CD14-positive monocyte (primary cell): ENCODE measurements around the gene MAP2K1. TPM values are rescaled to one million over a fixed set of nuclear protein-coding genes. Genes with fewer than 3 reads are reported as not detected.

ENCODE experiments used
- DNase-seq, 3 donors: peaks; one replicate each; pipeline ENCODE4 v3.0.0-alpha.2; 2011 to 2022
- H2AFZ ChIP-seq: 2 replicates; pipeline ENCODE4 v1.6.0; 2012; ENCODE audit warnings: mild to moderate bottlenecking, low read depth, low read length, inconsistent platforms; ENCODE audit not compliant: insufficient read depth, poor library complexity, severe bottlenecking
- H3K27ac ChIP-seq, 2 donors: 1 replicate in 1 of 2; 2 replicates in 1 of 2; pipeline ENCODE4 v1.5.1; 2012 to 2013; ENCODE audit warnings: low read length in 2 of 2, control low read depth in 1 of 2, inconsistent platforms in 1 of 2, low read depth in 1 of 2, mild to moderate bottlenecking in 1 of 2
- H3K27me3 ChIP-seq, 2 donors: one replicate each; pipeline versions ENCODE4 v1.6.0 to v1.6.1; 2011 to 2013; ENCODE audit warnings: low read length in 2 of 2; ENCODE audit not compliant: control insufficient read depth in 2 of 2, insufficient read depth in 2 of 2
- H3K36me3 ChIP-seq, 2 donors: replicated peaks in 1 of 2; 1 replicate in 1 of 2; 2 replicates in 1 of 2; pipeline versions ENCODE4 v1.5.1 to v1.6.1; 2012 to 2013; ENCODE audit warnings: low read length in 2 of 2, control low read depth in 1 of 2, inconsistent platforms in 1 of 2, mild to moderate bottlenecking in 1 of 2; ENCODE audit not compliant: insufficient read depth in 2 of 2, control insufficient read depth in 1 of 2
- H3K4me1 ChIP-seq, 2 donors: 1 replicate in 1 of 2; 2 replicates in 1 of 2; pipeline versions ENCODE4 v1.5.1 to v1.6.1; 2012 to 2013; ENCODE audit warnings: low read length in 2 of 2, control low read depth in 1 of 2, inconsistent platforms in 1 of 2, mild to moderate bottlenecking in 1 of 2, moderate library complexity in 1 of 2; ENCODE audit not compliant: insufficient read depth in 2 of 2, control insufficient read depth in 1 of 2
- H3K4me2 ChIP-seq: replicated peaks from 2 replicates; pipeline ENCODE3; 2012; ENCODE audit warnings: low read length, moderate library complexity, mild to moderate bottlenecking; ENCODE audit not compliant: poor library complexity, severe bottlenecking; ENCODE audit errors: extremely low read depth
- H3K4me3 ChIP-seq, 3 experiments: fragments of 200-600 bp in 1 of 3; sonication (generic) in 1 of 3; replicated peaks in 1 of 3; 1 replicate in 2 of 3; 2 replicates in 1 of 3; pipeline ENCODE4 v1.5.1; 2011 to 2013; ENCODE audit warnings: low read length in 3 of 3, mild to moderate bottlenecking in 3 of 3, control low read depth in 2 of 3, low read depth in 2 of 3, inconsistent platforms in 1 of 3, moderate library complexity in 1 of 3
- H3K79me2 ChIP-seq: 2 replicates; pipeline ENCODE4 v1.6.0; 2012; ENCODE audit warnings: mild to moderate bottlenecking, control low read depth, inconsistent platforms, low read length, moderate library complexity; ENCODE audit not compliant: insufficient read depth
- H3K9ac ChIP-seq: 2 replicates; pipeline ENCODE4 v1.6.0; 2017; ENCODE audit warnings: low read length, mild to moderate bottlenecking; ENCODE audit not compliant: insufficient read depth, poor library complexity, severe bottlenecking
- H3K9me3 ChIP-seq, 2 donors: replicated peaks in 1 of 2; 1 replicate in 1 of 2; 2 replicates in 1 of 2; pipeline versions ENCODE4 v1.5.1 to v1.6.1; 2012 to 2013; ENCODE audit warnings: low read length in 2 of 2, control low read depth in 1 of 2; ENCODE audit not compliant: control insufficient read depth in 1 of 2, insufficient read depth in 1 of 2
- H4K20me1 ChIP-seq: 2 replicates; pipeline ENCODE4 v1.6.0; 2012; ENCODE audit warnings: mild to moderate bottlenecking, low read length, control low read depth, moderate library complexity; ENCODE audit not compliant: insufficient read depth
- H3K27ac Mint-ChIP-seq, 7 donors: one replicate each; pipeline ENCODE4 v1.8.0; 2020; ENCODE audit warnings: mild to moderate bottlenecking in 7 of 7, mixed read lengths in 7 of 7, moderate library complexity in 6 of 7, inconsistent platforms in 2 of 7
- H3K27me3 Mint-ChIP-seq, 3 donors: one replicate each; pipeline ENCODE4 v1.8.0; 2021 to 2022; ENCODE audit warnings: low read depth in 3 of 3, mild to moderate bottlenecking in 3 of 3, mixed read lengths in 3 of 3, moderate library complexity in 3 of 3, inconsistent platforms in 1 of 3
- H3K36me3 Mint-ChIP-seq, 2 donors: one replicate each; pipeline ENCODE4 v1.8.0; 2020; ENCODE audit warnings: mixed read lengths in 2 of 2, inconsistent platforms in 1 of 2, mild to moderate bottlenecking in 1 of 2
- H3K4me1 Mint-ChIP-seq: one replicate; pipeline ENCODE4 v1.8.0; 2020; ENCODE audit warnings: mild to moderate bottlenecking, mixed read lengths
- H3K4me3 Mint-ChIP-seq, 2 donors: one replicate each; pipeline ENCODE4 v1.8.0; 2020; ENCODE audit warnings: mild to moderate bottlenecking in 2 of 2, mixed read lengths in 2 of 2, moderate library complexity in 1 of 2
- H3K9me3 Mint-ChIP-seq, 7 donors: one replicate each; pipeline ENCODE4 v1.8.0; 2020 to 2022; ENCODE audit warnings: mixed read lengths in 7 of 7, mild to moderate bottlenecking in 6 of 7, moderate library complexity in 6 of 7, inconsistent platforms in 2 of 7
- CTCF ChIP-seq: fragments of 200-600 bp; IDR thresholded peaks from one replicate; pipeline ENCODE4 v1.8.0; 2022; ENCODE audit warnings: antibody characterized with exemption, mild to moderate bottlenecking
- WGBS: methylation state at CpG from one replicate; pipeline ENCODE4 v1.1.5; 2013; ENCODE audit warnings: missing lambda C conversion rate; ENCODE audit not compliant: insufficient coverage; 5-methylcytosine and 5-hydroxymethylcytosine counted together
- intact Hi-C, 2 donors: fragments of 100-400 bp; cut with micrococcal nuclease; formaldehyde crosslinking; loops; one replicate each; pipeline versions ENCODE4 v1.15.0 to v1.15.1; 2023
- polyA plus RNA-seq, 3 donors: library from polyadenylated mRNA; depleted of rRNA in 1 of 3; unstranded in 2 of 3; stranded (reverse) in 1 of 3; fragments of 300-500 nt in 2 of 3; fragments of >200 nt in 1 of 3; fragmentation: Illumina TruSeq in 2 of 3; gene quantifications; 1 replicate in 2 of 3; 2 replicates in 1 of 3; pipeline ENCODE4 v1.2.3, GENCODE V29; 2012 to 2021

The MAP2K1 gene
- polyA plus RNA-seq, 3 donors: 41.3 to 71.1 (median 64.5) TPM

GRCh38 chr15:66486887-66487286 lies 100.2 kb downstream of the MAP2K1 start:
- H3K4me3 Mint-ChIP-seq: no peak overlapping the region
- no peak overlapping the region for H2AFZ ChIP-seq
- no peak overlapping the region for H3K27ac Mint-ChIP-seq
- no peak overlapping the region for H3K4me2 ChIP-seq
- peaks cover 17 to 25% of the 10 kb centered on the region in 2 donors for H3K4me1 ChIP-seq
- H3K27ac ChIP-seq: no peak overlapping the region
- no peaks in the 10 kb centered on the region for H3K27me3 ChIP-seq
- 100% methylated on average over 1 of the region's 3 CpGs for WGBS
- peaks cover 32% of the 10 kb centered on the region for H3K4me1 Mint-ChIP-seq
- H3K9ac ChIP-seq: no peak overlapping the region
- peaks cover 0 to 3% (median 0%) of the 10 kb centered on the region in 7 donors for H3K9me3 Mint-ChIP-seq
- H4K20me1 ChIP-seq: peaks cover 73% of the 10 kb centered on the region
- peaks cover 86 to 91% of the 10 kb centered on the region in 2 donors for H3K36me3 Mint-ChIP-seq
- H3K36me3 ChIP-seq: peaks cover 86 to 89% of the 10 kb centered on the region in 2 donors
- H3K79me2 ChIP-seq: peaks cover 10% of the 10 kb centered on the region
- H3K9me3 ChIP-seq: no peaks in the 10 kb centered on the region
- DNase-seq: no peak
- TF ChIP-seq CTCF: no peak
- H3K4me3 ChIP-seq: no peak overlapping the region
- intact Hi-C loops: no loop called here
- H3K27me3 Mint-ChIP-seq: peaks cover 0 to 2% (median 0%) of the 10 kb centered on the region in 3 donors

- peaks cover 57% of the 10 kb centered on the region for H4K20me1 ChIP-seq
- Mint-ChIP-seq H3K27ac (peak overlapping the region in 1 of 7 donors; percentile 30), H3K36me3 (peaks cover 83 to 93% of the 10 kb centered on the region in 2 donors), H3K27me3 (peaks cover 0 to 4% (median 0%) of the 10 kb centered on the region in 3 donors), H3K4me1 (peaks cover 24% of the 10 kb centered on the region), H3K4me3 (no peak overlapping the region), H3K9me3 (peaks cover 0 to 3% (median 0%) of the 10 kb centered on the region in 7 donors)
- no peak overlapping the region for H3K9ac ChIP-seq
- H3K4me1 ChIP-seq: peaks cover 9 to 18% of the 10 kb centered on the region in 2 donors
- no peaks in the 10 kb centered on the region for H3K9me3 ChIP-seq
- WGBS: 100% methylated on average over 5 of the region's 5 CpGs
- peaks cover 82 to 90% of the 10 kb centered on the region in 2 donors for H3K36me3 ChIP-seq
- no peak for DNase-seq
- H3K27ac ChIP-seq: no peak overlapping the region
- H3K27me3 ChIP-seq: no peaks in the 10 kb centered on the region
- no peak for TF ChIP-seq CTCF
- H2AFZ ChIP-seq: no peak overlapping the region
- intact Hi-C loops: no loop called here
- no peak overlapping the region for H3K4me3 ChIP-seq
- peaks cover 18% of the 10 kb centered on the region for H3K79me2 ChIP-seq
- no peak overlapping the region for H3K4me2 ChIP-seq
Measured at GRCh38 chr15:66488525-66488924, 101.8 kb downstream of the MAP2K1 start.
